Natural killer cell (primary cell): ENCODE results near the gene STK4. TPM values are rescaled to one million over a fixed set of nuclear protein-coding genes. Genes with fewer than 3 reads are reported as not detected.

Source experiments
- ATAC-seq, 3 donors: fragments of 150-1000 bp in 2 of 3; fragments of 200-7000 bp in 1 of 3; cut with Tn5 transposase; 1 replicate in 1 of 3; 2 replicates in 2 of 3; pipeline ENCODE4 v1.10.0; 2021; ENCODE audit warnings: mild to moderate bottlenecking in 2 of 3, moderate library complexity in 2 of 3
- DNase-seq, 2 donors: peaks; one replicate each; pipeline versions ENCODE4 v3.0.0 to v3.0.0-alpha.2; 2013 to 2021; ENCODE audit warnings: mixed read lengths in 1 of 2
- H3K27ac ChIP-seq: one replicate; pipeline ENCODE4 v1.5.1; 2013; ENCODE audit warnings: mild to moderate bottlenecking, low read length
- H3K27me3 ChIP-seq: one replicate; pipeline ENCODE4 v1.6.1; 2013; ENCODE audit warnings: low read length; ENCODE audit not compliant: control insufficient read depth, insufficient read depth
- H3K36me3 ChIP-seq: one replicate; pipeline ENCODE4 v1.6.1; 2013; ENCODE audit warnings: low read length; ENCODE audit not compliant: control insufficient read depth, insufficient read depth
- H3K4me1 ChIP-seq: one replicate; pipeline ENCODE4 v1.6.1; 2013; ENCODE audit warnings: low read length; ENCODE audit not compliant: control insufficient read depth, insufficient read depth
- H3K4me3 ChIP-seq: one replicate; pipeline ENCODE4 v1.5.1; 2013; ENCODE audit warnings: low read length
- H3K9me3 ChIP-seq: one replicate; pipeline ENCODE4 v1.6.1; 2013; ENCODE audit warnings: low read length; ENCODE audit not compliant: control insufficient read depth, insufficient read depth
- H3K27ac Mint-ChIP-seq, 2 donors: one replicate each; pipeline ENCODE4 v1.8.0; 2022; ENCODE audit warnings: mild to moderate bottlenecking in 2 of 2, mixed read lengths in 2 of 2, moderate library complexity in 1 of 2
- H3K27me3 Mint-ChIP-seq, 2 donors: one replicate each; pipeline ENCODE4 v1.8.0; 2022; ENCODE audit warnings: low read depth in 2 of 2, mixed read lengths in 2 of 2
- H3K36me3 Mint-ChIP-seq: one replicate; pipeline ENCODE4 v1.8.0; 2022; ENCODE audit warnings: mixed read lengths
- H3K4me1 Mint-ChIP-seq, 2 donors: one replicate each; pipeline ENCODE4 v1.8.0; 2022; ENCODE audit warnings: mixed read lengths in 2 of 2
- H3K4me3 Mint-ChIP-seq: one replicate; pipeline ENCODE4 v1.8.0; 2022; ENCODE audit warnings: mild to moderate bottlenecking, moderate library complexity, mixed read lengths
- H3K9me3 Mint-ChIP-seq, 2 donors: one replicate each; pipeline ENCODE4 v1.8.0; 2022; ENCODE audit warnings: mixed read lengths in 2 of 2
- WGBS: methylation state at CpG from one replicate; pipeline ENCODE4 v1.1.7; 2013; ENCODE audit warnings: missing lambda C conversion rate; ENCODE audit not compliant: insufficient coverage; 5-methylcytosine and 5-hydroxymethylcytosine counted together
- intact Hi-C: fragments of 100-400 bp; cut with micrococcal nuclease; formaldehyde crosslinking; loops from one replicate; pipeline ENCODE4 v1.14.2; 2022
- total RNA-seq, 4 donors: library from RNA; stranded (reverse); fragments of 120-200 nt in 1 of 4; gene quantifications; one replicate each; pipeline versions ENCODE4 v1.2.3 to v1.2.4, GENCODE V29; 2013 to 2022
- TF ChIP-seq, protein P1 (sequence below): fragments of 200-600 bp; IDR thresholded peaks from one replicate; pipeline ENCODE4 v1.8.0; 2022; ENCODE audit warnings: antibody characterized with exemption

Gene STK4
- total RNA-seq, 3 donors from 2014 or later (not counting 1 experiment from before 2014, with no cell fraction given): 351 to 394 (median 366) TPM

DNA sequence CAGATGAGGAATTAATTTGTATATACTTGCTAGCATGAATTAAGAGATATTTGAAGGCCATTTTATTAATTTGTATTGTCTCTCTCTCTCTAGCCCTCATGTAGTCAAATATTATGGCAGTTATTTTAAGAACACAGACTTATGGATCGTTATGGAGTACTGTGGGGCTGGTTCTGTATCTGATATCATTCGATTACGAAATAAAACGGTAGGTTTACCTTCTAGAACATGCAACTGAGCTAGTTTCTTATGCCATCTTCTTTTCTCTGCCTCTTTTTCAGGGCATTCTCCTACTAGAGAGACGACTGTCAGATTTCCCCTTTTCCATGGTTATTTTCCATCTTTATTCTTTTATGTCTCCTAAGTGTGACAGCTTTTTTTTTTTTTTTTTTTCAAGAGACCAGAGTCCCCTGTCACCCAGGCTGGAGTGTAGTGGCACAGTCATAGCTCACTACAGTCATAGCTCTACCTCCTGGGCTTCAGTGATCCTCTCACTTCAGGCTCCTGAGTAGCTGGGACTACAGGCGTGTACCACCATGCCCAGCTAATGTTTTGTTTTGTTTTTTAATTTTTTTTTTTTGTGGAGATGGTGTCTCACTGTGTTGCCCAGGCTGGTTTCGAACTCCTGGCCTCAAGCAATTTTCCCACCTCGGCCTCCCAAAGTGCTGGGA lies 15.6 kb downstream of the STK4 start:
- no peaks in the 10 kb centered on the region for H3K27me3 Mint-ChIP-seq
- H3K9me3 Mint-ChIP-seq: no peaks in the 10 kb centered on the region
- Histone ChIP-seq H3K4me3 (no peak overlapping the region), H3K9me3 (no peaks in the 10 kb centered on the region), H3K27me3 (no peaks in the 10 kb centered on the region), H3K27ac (peak overlapping the region; percentile 11), H3K36me3 (peaks cover 66% of the 10 kb centered on the region), H3K4me1 (peaks cover 26% of the 10 kb centered on the region)
- H3K36me3 Mint-ChIP-seq: peaks cover 15% of the 10 kb centered on the region
- H3K4me1 Mint-ChIP-seq: peaks cover 62 to 64% of the 10 kb centered on the region in 2 donors
- WGBS: 92% methylated on average over 7 of the region's 8 CpGs
- peak overlapping the region; percentile 94 to 98 for H3K27ac Mint-ChIP-seq
- intact Hi-C loops: loop anchor here (2.0 kb wide), 1 partner anchor 15 kb away; the partner anchor contains the start of gene STK4
- no peak for ATAC-seq
- DNase-seq: no peak
- TF ChIP-seq, protein P1, sequence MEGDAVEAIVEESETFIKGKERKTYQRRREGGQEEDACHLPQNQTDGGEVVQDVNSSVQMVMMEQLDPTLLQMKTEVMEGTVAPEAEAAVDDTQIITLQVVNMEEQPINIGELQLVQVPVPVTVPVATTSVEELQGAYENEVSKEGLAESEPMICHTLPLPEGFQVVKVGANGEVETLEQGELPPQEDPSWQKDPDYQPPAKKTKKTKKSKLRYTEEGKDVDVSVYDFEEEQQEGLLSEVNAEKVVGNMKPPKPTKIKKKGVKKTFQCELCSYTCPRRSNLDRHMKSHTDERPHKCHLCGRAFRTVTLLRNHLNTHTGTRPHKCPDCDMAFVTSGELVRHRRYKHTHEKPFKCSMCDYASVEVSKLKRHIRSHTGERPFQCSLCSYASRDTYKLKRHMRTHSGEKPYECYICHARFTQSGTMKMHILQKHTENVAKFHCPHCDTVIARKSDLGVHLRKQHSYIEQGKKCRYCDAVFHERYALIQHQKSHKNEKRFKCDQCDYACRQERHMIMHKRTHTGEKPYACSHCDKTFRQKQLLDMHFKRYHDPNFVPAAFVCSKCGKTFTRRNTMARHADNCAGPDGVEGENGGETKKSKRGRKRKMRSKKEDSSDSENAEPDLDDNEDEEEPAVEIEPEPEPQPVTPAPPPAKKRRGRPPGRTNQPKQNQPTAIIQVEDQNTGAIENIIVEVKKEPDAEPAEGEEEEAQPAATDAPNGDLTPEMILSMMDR: no peak
- H3K4me3 Mint-ChIP-seq: no peak overlapping the region

DNA sequence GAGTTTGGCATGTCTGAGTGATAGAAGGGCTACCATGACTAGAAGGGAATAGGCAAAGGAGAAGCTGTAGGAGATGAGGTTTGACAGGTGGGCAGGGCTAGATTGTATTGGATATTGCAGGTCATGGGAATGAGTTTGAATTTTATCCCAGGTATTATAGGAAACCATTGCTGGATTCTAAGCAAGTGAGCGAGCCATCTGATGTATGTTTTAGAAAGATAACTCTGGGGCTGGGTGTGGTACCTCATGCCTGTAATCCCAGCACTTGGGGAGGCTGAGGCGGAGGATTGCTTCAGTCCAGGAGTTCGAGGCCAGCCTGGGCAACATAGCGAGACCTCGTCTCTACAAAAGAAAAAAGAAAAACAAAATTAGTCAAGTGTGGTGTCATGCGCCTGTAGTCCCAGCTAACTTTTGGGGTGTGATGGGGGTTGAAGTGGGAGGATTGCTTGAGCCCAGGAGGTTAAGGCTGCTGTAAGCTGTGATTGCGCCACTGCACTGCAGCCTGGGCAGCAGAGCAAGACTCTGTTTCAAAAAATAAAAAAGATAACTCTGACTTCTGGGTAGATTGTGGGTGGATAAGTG lies 16.9 kb downstream of the STK4 start:
- DNase-seq (no peak), ATAC-seq (no peak)
- Mint-ChIP-seq H3K4me1 (peaks cover 51 to 56% of the 10 kb centered on the region in 2 donors), H3K27ac (peak overlapping the region; percentile 94 to 98), H3K4me3 (peak overlapping the region; percentile 5), H3K9me3 (no peaks in the 10 kb centered on the region), H3K27me3 (no peaks in the 10 kb centered on the region), H3K36me3 (peaks cover 7% of the 10 kb centered on the region)
- H3K9me3 ChIP-seq: no peaks in the 10 kb centered on the region
- H3K27ac ChIP-seq: no peak overlapping the region
- H3K4me3 ChIP-seq: no peak overlapping the region
- TF ChIP-seq, protein P1: no peak
- intact Hi-C loops: no loop called here
- peaks cover 28% of the 10 kb centered on the region for H3K4me1 ChIP-seq
- H3K27me3 ChIP-seq: no peaks in the 10 kb centered on the region
- WGBS: 98% methylated on average over 7 of the region's 7 CpGs
- H3K36me3 ChIP-seq: peaks cover 73% of the 10 kb centered on the region

DNA sequence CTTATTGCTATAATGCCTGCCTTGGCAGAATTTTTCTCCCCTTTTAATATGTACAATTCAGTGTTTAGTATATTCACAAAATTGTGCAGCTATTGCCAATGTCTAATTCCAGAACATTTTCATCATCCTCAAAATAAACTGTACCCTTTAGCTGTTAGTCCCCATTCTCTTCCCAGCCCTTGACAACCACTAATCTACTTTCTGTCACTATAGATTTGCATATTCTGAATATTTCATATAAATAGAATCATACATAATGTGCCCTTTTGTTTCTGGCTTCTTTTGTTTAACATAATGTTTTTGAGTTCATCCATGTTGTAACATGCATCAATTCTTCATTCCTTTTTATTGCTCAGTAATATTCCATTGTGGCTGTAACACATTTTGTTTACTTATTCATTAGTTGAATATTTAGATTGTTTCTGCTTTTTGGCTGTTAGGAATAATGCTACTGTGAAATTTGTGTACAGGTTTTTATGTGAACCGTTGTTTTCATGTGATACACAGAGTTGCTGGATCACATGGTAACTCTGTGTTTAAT lies 22.4 kb downstream of the STK4 start:
- Histone ChIP-seq H3K27ac (no peak overlapping the region), H3K4me1 (peaks cover 32% of the 10 kb centered on the region), H3K27me3 (no peaks in the 10 kb centered on the region), H3K36me3 (peaks cover 52% of the 10 kb centered on the region), H3K9me3 (no peaks in the 10 kb centered on the region), H3K4me3 (no peak overlapping the region)
- peaks cover 10% of the 10 kb centered on the region for H3K36me3 Mint-ChIP-seq
- DNase-seq (no peak), ATAC-seq (no peak)
- H3K9me3 Mint-ChIP-seq: no peaks in the 10 kb centered on the region
- 100% methylated on average over 1 of the region's 1 CpG for WGBS
- H3K4me1 Mint-ChIP-seq: peaks cover 54 to 55% of the 10 kb centered on the region in 2 donors
- TF ChIP-seq, protein P1: no peak
- intact Hi-C loops: no loop called here
- H3K4me3 Mint-ChIP-seq: peak overlapping the region; percentile 2
- no peaks in the 10 kb centered on the region for H3K27me3 Mint-ChIP-seq
- H3K27ac Mint-ChIP-seq: peak overlapping the region; percentile 66 to 97
